ENCODE data around the gene TFEB. TPM values are rescaled to one million over a fixed set of nuclear protein-coding genes. Genes with fewer than 3 reads are reported as not detected.

The TFEB gene
- total RNA-seq, 2 experiments from 2014 or later, result 11.7 to 13.4 TPM

DNA sequence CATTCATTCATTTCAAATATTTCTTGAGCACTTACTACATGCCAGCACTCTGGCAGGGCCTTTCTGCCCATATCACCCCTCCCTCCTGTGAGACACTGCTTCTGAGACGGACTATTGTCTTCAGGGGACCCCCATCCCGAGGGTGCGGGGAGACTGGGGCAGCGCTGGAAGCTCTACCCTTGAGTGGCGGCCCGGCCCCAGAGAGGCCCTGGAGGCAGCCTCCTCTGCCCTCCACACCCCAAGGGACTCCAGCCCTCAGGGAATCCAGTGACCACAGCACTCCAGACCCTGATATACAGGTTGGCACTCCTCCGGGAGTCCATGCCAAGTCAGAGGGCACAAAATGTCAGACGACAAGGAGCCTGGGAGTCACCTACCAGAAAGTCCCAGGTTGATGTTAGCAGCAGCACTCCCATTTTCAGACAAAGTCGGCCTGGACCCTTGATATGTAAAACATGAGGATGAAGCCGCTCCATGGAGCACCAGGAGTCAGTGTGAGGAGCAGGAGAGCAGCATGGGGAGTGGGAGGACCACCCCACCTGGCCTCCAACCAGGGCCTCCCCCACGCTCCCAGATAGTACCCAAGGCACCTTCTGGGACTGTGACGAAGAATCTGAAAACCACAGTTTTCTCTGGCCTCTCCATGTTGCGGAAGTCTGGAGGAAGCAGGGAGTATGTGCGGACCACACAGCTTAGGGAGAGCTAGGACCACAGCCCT, 20.7 kb downstream of the TFEB start:
- POLR2A ChIA-PET, result interaction anchor here (0.6 kb wide), 1 partner anchor 61 kb away, joined by 3 read pairs; no protein-coding TSS in a partner anchor

DNA sequence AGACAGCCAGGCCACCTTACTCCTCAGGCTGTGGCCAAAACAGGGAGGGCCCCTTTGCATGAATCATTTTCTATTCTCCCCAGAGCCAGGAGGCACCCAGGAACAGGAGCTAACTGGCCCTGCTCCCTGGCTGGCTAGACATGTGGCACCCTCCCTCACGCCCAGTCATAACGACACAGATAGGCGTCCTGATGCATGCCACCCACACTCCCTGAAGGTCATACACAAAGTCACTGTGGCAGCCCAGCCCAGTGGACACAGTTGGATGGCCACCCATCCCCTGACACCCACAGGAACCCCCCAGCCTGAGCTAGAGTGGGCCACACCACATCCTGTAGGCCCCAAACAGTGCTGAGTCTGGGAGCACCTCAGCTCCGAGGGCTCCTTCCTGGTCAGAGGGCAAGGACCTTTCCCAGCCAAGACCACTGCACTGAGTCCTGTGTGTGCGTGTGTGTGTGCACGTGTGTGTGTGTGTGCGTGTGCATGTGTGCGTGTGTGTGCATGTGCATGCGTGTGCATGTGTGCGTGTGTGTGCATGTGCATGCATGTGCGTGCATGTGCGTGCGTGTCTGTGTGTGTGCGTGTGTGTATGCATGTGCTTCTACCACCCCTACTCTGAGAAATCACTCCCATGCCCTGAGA, 21.6 kb downstream of the TFEB start:
- DNase-seq, result peak; percentile 67
- Mint-ChIP-seq H3K36me3 (no peaks in the 10 kb centered on the region), H3K9me3 (no peaks in the 10 kb centered on the region), H3K4me1 (ENCODE audit: low read depth) (peaks cover 23% of the 10 kb centered on the region), H3K27me3 (no peaks in the 10 kb centered on the region), H3K4me3 (no peak overlapping the region), H3K27ac (no peak overlapping the region)
- POLR2A ChIA-PET, result no interaction called here
- intact Hi-C loops (cut with micrococcal nuclease), result no loop called here
- CTCF ChIA-PET, result interaction anchor here (2.5 kb wide), 1 partner anchor 31 kb away, joined by 7 read pairs; no protein-coding TSS in a partner anchor

More for the DNA sequence above, 20.7 kb downstream of the TFEB start:
- intact Hi-C loops (cut with micrococcal nuclease), result no loop called here
- Mint-ChIP-seq H3K9me3 (no peaks in the 10 kb centered on the region), H3K4me1 (ENCODE audit: low read depth) (peaks cover 23% of the 10 kb centered on the region), H3K4me3 (no peak overlapping the region), H3K27me3 (no peaks in the 10 kb centered on the region), H3K27ac (no peak overlapping the region), H3K36me3 (no peaks in the 10 kb centered on the region)
- CTCF ChIA-PET, result interaction anchor here (1.0 to 2.9 kb wide), 3 partner anchors 9 to 32 kb away, joined by 3 to 18 read pairs (median 7); no protein-coding TSS in a partner anchor
- no peak for DNase-seq

DNA sequence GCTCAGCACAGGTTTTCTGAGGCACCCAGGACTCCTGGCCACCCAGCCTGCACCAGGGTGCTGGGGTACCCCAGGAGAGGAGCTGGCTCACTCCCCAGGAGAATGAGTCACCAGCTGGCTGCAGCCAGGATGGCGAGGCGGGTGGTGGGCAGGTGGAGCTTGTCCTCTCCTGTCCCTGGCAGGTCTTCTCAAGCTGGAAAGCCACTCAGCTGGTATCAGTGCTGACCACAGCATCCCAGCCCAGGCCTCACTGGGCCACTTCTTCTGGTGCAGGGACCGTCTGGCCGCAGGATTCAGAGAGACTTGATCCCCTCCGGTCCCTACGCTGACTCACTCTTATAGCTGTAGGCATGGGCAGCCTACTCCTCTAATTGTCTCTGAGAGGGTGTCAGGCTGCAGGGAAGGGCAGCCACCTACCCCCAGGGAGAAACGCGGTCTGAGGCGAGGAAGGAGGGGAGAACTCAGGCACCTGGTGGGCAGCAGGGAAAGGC, 22.2 kb downstream of the TFEB start:
- no peak for DNase-seq
- CTCF ChIA-PET, result interaction anchor here (2.5 kb wide), 1 partner anchor 30 kb away, joined by 7 read pairs; no protein-coding TSS in a partner anchor
- Mint-ChIP-seq H3K36me3 (no peaks in the 10 kb centered on the region), H3K27ac (no peak overlapping the region), H3K9me3 (no peaks in the 10 kb centered on the region), H3K4me3 (no peak overlapping the region), H3K27me3 (no peaks in the 10 kb centered on the region), H3K4me1 (ENCODE audit: low read depth) (peaks cover 29% of the 10 kb centered on the region)
- intact Hi-C loops (cut with micrococcal nuclease), result no loop called here
- POLR2A ChIA-PET, result no interaction called here

DNA sequence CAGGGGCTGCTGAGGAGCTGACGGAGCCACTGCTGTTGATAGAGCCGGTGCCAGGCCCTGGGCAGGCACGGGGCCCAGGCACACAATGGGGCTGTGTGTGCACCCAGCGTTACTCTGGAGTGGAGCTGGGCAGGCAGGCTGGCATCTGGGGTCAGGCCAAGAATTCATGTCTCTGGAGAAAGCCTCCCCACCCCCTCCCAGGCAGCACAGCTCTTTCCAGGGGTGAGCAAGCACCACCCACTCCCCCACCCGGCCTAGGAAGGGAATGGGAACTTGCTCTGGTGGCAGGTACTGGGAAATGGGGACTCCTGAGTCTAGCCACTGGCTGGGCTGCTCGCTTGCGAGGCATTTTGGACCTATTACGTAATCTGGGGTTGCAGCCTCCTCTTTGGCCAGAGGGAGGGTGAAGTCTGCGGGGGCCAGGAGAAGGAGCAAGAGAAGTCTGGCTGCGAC, 22.7 kb downstream of the TFEB start:
- Mint-ChIP-seq H3K27ac (no peak overlapping the region), H3K9me3 (no peaks in the 10 kb centered on the region), H3K36me3 (no peaks in the 10 kb centered on the region), H3K4me3 (no peak overlapping the region), H3K4me1 (ENCODE audit: low read depth) (peaks cover 33% of the 10 kb centered on the region), H3K27me3 (no peaks in the 10 kb centered on the region)
- no peak for DNase-seq
- intact Hi-C loops (cut with micrococcal nuclease), result no loop called here
- ChIA-PET POLR2A (no interaction called here), CTCF (no interaction called here)

DNA sequence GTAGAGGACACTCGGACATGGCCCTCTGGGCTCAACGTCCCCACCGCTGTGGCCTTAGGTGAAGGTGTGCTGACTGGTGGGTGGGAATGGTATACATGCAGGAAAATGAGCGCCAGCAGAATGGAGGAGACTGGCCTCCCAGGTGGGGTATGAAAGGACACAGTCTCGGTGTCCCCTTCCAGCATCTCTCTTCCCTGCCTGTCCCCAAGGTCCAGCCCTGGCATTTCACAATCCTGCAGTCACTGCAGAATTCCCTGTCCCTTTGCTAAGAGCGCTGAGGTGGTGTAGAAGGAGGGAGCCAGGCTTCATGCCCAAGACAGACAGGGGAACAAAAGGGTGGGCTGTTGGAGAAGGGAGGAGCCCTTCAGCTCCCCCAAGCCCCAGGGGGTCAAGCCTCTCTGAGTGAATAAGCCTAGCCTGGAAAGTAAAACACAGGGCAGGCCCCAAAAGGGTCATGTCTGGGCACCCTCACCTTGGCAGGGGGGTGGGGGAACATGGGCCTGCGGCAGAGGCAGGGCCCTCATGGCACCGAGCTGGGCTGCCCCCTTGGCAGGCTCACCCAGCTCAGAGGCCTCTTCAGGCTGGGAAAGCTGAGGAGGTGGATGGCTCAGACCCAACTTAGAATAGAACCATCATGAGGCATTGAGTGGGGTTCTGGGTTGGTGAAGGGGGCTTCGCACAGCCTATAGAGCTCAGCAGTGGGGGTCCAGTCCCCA, 23.9 kb downstream of the TFEB start:
- peaks cover 40% of the 10 kb centered on the region for H3K4me1 Mint-ChIP-seq (ENCODE audit: low read depth)
- H3K27ac Mint-ChIP-seq, result no peak overlapping the region
- intact Hi-C loops (cut with micrococcal nuclease), result no loop called here
- H3K27me3 Mint-ChIP-seq, result no peaks in the 10 kb centered on the region
- ChIA-PET POLR2A (no interaction called here), CTCF (no interaction called here)
- DNase-seq, result no peak
- no peaks in the 10 kb centered on the region for H3K36me3 Mint-ChIP-seq
- H3K9me3 Mint-ChIP-seq, result no peaks in the 10 kb centered on the region
- H3K4me3 Mint-ChIP-seq, result no peak overlapping the region

DNA sequence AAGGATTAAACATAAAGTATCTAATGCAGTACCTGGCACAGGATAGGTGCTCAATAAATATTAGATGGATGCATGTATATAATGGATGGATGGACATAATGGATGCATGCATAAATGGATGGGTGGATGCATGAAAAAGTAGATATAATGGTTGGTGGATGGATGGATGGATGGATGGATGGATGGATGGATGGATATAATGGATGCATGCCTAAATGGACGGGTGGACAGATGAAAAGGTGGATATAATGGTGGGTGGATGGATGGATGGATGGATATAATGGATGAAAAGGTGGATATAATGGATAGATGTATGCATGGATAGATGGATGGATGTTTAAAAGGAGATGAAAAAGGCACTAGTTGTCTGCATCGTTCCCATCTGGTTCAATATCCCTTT, 26.0 kb downstream of the TFEB start:
- no peak for DNase-seq
- H3K36me3 Mint-ChIP-seq, result no peaks in the 10 kb centered on the region
- intact Hi-C loops (cut with micrococcal nuclease), result no loop called here
- CTCF ChIA-PET, result no interaction called here
- H3K27me3 Mint-ChIP-seq, result no peaks in the 10 kb centered on the region
- H3K27ac Mint-ChIP-seq, result no peak overlapping the region
- peaks cover 45% of the 10 kb centered on the region for H3K4me1 Mint-ChIP-seq (ENCODE audit: low read depth)
- H3K4me3 Mint-ChIP-seq, result no peak overlapping the region
- no peaks in the 10 kb centered on the region for H3K9me3 Mint-ChIP-seq
- POLR2A ChIA-PET, result no interaction called here

DNA sequence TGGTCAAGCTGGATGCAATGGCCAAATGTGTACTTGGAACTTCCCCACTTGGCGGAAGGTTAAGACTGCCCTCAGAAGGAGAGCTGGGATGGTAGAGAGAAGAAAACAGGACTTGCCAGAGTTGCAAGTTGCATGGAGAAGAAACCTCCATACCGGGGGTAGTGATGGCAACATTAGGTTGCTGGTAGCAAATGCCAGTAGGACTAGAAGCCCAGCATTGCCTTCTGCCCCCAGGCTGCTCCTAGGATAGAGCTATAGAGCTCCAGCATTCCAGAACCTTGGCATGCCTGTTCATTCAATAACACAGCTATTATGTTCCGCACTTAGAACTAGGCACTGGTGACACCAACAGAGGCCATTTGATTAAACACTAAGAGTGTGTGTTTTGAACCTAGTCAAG, 26.6 kb downstream of the TFEB start:
- no peak for DNase-seq
- Mint-ChIP-seq H3K9me3 (no peaks in the 10 kb centered on the region), H3K4me3 (no peak overlapping the region), H3K27ac (no peak overlapping the region), H3K27me3 (no peaks in the 10 kb centered on the region), H3K4me1 (ENCODE audit: low read depth) (peaks cover 41% of the 10 kb centered on the region), H3K36me3 (no peaks in the 10 kb centered on the region)
- CTCF ChIA-PET, result no interaction called here
- intact Hi-C loops (cut with micrococcal nuclease), result no loop called here
- POLR2A ChIA-PET, result interaction anchor here (1.3 kb wide), 1 partner anchor 26 kb away, joined by 5 read pairs; the partner anchor contains the start of gene TFEB

DNA sequence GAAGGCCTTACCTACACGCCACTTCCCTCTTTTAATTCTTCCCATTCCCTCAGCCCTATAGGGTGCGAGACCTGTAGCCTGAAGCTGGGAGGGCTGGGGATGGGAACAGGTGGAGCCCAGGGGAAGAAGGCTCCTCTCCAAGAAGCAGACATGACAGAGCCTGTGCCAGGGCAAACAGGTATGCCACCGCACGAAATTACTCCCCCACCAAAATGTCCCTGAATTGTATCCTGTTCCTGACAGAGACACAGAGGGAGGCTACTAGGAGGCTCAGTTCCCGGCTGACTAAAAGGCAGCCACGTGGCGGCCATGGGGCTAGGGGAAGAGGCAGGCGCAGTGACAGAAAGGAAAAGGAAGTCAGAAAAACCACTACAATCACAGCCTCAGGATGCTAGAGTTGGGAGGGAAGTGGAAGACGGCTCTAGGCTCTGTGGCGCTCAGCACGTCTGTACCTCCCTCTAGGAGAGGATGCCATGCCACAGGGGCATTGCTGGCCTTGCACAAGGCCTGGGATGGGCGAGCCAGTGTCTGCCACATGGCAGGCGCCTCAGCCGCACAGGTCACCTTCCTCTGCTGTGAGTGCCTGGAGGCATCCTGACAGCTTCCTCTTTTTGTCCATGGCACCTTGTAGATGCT, 27.7 kb downstream of the TFEB start:
- ChIA-PET POLR2A (interaction anchor here (1.3 kb wide), 1 partner anchor 27 kb away, joined by 5 read pairs; the partner anchor contains the start of gene TFEB), CTCF (interaction anchor here (0.6 to 4.9 kb wide), 7 partner anchors 9 to 397 kb away, joined by 3 to 49 read pairs (median 4); partner anchors contain the start of genes TFEB and TOMM6)
- Mint-ChIP-seq H3K27ac (peak overlapping the region; percentile 89), H3K27me3 (no peaks in the 10 kb centered on the region), H3K36me3 (no peaks in the 10 kb centered on the region), H3K4me1 (ENCODE audit: low read depth) (peaks cover 36% of the 10 kb centered on the region), H3K4me3 (peak overlapping the region; percentile 53), H3K9me3 (no peaks in the 10 kb centered on the region)
- intact Hi-C loops (cut with micrococcal nuclease), result loop anchor here (1.0 kb wide), 1 partner anchor 28 kb away; the partner anchor contains the start of gene TFEB
- peak; percentile 60 for DNase-seq

DNA sequence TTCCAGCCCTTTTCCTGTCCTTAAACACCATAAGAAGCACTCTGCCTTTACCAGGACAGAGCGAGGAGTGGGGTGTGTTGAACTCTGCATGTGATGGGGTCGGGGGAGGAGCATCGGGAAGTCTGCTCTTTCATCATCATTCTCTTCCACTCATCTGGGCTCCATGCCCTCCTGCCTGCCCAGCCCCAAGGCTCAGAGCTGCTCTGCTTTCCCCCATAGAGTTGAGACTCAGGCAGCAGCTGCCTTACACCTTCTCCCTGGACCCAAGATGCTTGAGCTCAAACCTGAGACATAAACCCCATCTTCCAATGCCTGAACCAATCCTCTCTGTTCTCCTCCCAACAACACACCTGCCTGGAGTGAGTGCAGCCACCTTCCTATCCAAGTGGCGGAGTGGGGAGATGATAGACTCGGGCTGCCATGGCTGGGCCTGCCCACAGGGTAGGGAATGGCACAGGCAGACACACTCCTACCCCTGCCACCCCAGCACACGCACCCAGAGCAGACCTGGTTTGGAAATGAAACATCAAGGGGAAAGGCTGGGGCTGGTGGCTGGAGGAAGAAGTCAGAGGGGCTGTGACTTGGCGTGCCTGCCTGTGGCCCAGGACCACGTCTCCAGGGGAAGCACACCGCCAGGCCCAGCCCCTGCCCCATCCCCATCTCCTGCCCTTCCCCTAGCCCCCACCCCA, 28.4 kb downstream of the TFEB start:
- peak overlapping the region; percentile 53 for H3K4me3 Mint-ChIP-seq
- H3K4me1 Mint-ChIP-seq (ENCODE audit: low read depth), result peaks cover 36% of the 10 kb centered on the region
- ChIA-PET POLR2A (interaction anchor here (1.4 kb wide), 2 partner anchors 27 to 80 kb away, joined by 3 to 6 read pairs; partner anchors contain the start of gene TOMM6), CTCF (interaction anchor here (0.6 to 4.9 kb wide), 11 partner anchors 9 to 398 kb away, joined by 3 to 49 read pairs (median 4); partner anchors contain the start of genes TFEB and TOMM6)
- intact Hi-C loops (cut with micrococcal nuclease), result loop anchor here (1.0 kb wide), 2 partner anchors 28 to 69 kb away; partner anchors contain the start of gene TFEB
- H3K36me3 Mint-ChIP-seq, result no peaks in the 10 kb centered on the region
- peak overlapping the region; percentile 89 for H3K27ac Mint-ChIP-seq
- H3K9me3 Mint-ChIP-seq, result no peaks in the 10 kb centered on the region
- no peaks in the 10 kb centered on the region for H3K27me3 Mint-ChIP-seq
- peak; percentile 43 for DNase-seq

DNA sequence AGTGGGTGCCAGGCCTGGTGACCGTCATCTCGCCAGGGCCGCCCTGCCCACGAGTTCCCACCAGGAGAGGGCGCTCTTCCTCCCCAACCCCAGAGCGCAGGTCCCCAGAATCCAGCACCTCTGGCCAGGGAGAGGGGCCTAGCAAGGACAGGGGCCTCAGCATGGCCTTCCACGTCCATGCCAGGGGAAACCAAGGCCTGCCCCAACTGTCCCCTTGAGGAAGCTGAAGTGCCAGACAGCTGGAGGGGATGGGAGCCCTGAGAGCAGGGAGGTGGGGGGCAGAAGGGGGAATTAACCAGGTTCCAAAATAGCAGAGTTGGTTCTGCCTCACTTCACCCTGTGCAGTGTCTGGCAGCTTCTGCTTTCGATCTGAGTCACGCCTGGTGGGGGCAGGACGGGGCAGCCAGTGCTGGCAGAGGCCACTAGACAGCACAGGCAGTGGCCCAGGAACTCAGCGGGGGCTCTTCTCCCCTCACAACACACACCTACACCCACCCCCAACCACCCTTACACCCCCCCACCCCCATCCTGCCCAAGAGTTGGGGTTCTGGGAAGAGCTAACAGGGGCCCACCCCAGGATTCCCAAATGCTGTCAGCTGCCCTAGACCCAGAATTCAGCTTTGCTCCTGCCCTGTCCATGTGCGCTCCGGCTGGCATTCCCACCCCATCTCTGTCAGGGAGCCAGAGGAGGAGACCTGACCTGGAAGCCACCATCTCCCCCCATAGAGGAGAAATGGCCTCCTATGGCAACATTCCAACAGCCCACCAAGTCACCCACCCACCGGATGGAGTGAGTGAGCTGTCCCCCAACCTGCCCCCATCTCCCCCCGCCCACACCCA, 29.2 kb downstream of the TFEB start:
- H3K4me3 Mint-ChIP-seq, result peak overlapping the region; percentile 38
- intact Hi-C loops (cut with micrococcal nuclease), result loop anchor here (1.0 kb wide), 1 partner anchor 70 kb away; no protein-coding TSS in a partner anchor

More for the DNA sequence above, 29.2 kb downstream of the TFEB start:
- peak; percentile 90 for DNase-seq
- no peaks in the 10 kb centered on the region for H3K36me3 Mint-ChIP-seq
- H3K9me3 Mint-ChIP-seq, result no peaks in the 10 kb centered on the region
- POLR2A ChIA-PET, result interaction anchor here (1.4 kb wide), 2 partner anchors 28 to 81 kb away, joined by 3 to 6 read pairs; partner anchors contain the start of gene TOMM6
- peaks cover 36% of the 10 kb centered on the region for H3K4me1 Mint-ChIP-seq (ENCODE audit: low read depth)
- CTCF ChIA-PET, result interaction anchor here (0.8 to 4.9 kb wide), 18 partner anchors 10 to 431 kb away, joined by 3 to 49 read pairs (median 4); partner anchors contain the start of genes TFEB and TOMM6
- H3K27ac Mint-ChIP-seq, result peak overlapping the region; percentile 89
- no peaks in the 10 kb centered on the region for H3K27me3 Mint-ChIP-seq
